K562 (cell line): ENCODE results near the gene SMIM3. TPM values are rescaled to one million over a fixed set of nuclear protein-coding genes. Genes with fewer than 3 reads are reported as not detected.

Experiments used
- polyA plus RNA-seq, 8 experiments: library from polyadenylated mRNA; depleted of rRNA in 4 of 8; stranded (reverse) in 5 of 8; unstranded in 3 of 8; fragments of >200 nt; fragmentation: Nextera tagmentation in 2 of 8; fragmentation: Illumina TruSeq in 1 of 8; extraction: Ambion mirVana in 2 of 8; extraction: Trizol in 1 of 8; gene quantifications; 2 replicates each; pipeline versions ENCODE4 v1.2.1 to v1.2.3, GENCODE V29; 2011 to 2014; ENCODE audit warnings: inconsistent platforms in 1 of 8, missing spikeins in 1 of 8
- total RNA-seq, 7 experiments: library from RNA; depleted of rRNA in 6 of 7; stranded (reverse); fragments of >200 nt in 6 of 7; fragmentation: Illumina TruSeq in 2 of 7; extraction: Trizol in 2 of 7; gene quantifications; 2 replicates each; pipeline versions ENCODE4 v1.2.1 to v1.2.3, GENCODE V29; 2011 to 2021; ENCODE audit warnings: low replicate concordance in 1 of 7

Gene SMIM3
- total and polyA plus RNA-seq, 9 of the 15 experiments (the other 6 are each of a cell fraction or from before 2014, with no cell fraction given), result 4.1 to 27.7 (median 13.6) TPM

Other genes starting within 250 kb of the SMIM3 start
- 0.04 TPM in 1 of 2 replicates, not detected in the other for gene SYNPO, start 138.1 kb upstream of the SMIM3 start, total RNA-seq (2014; rRNA removed)
- gene SYNPO, start 138.1 kb upstream of the SMIM3 start, total RNA-seq (2014; rRNA removed; fragmentation: Illumina TruSeq; extraction: Trizol), result not detected in 2 replicates
- gene SYNPO, start 138.1 kb upstream of the SMIM3 start, total RNA-seq (2015; rRNA removed; fragmentation: Illumina TruSeq; extraction: Trizol), result not detected in 2 replicates
- 0.31 and 0.36 TPM in 2 replicates for gene SYNPO, start 138.1 kb upstream of the SMIM3 start, total RNA-seq (2021)
- 0.03 and 0.05 TPM in 2 replicates for gene SYNPO, start 138.1 kb upstream of the SMIM3 start, polyA plus RNA-seq (2011; rRNA removed)
- 0.03 and 0.10 TPM in 2 replicates for gene SYNPO, start 138.1 kb upstream of the SMIM3 start, polyA plus RNA-seq (2014; fragmentation: Illumina TruSeq; extraction: Trizol)
- gene SYNPO, start 138.1 kb upstream of the SMIM3 start, polyA plus RNA-seq (2014; fragmentation: Nextera tagmentation; extraction: Ambion mirVana), result under 1 TPM in 1 of 2 experiments, not detected in 1; 0.03 TPM
- 0.01 TPM in 1 of 2 replicates, not detected in the other for gene SYNPO, start 138.1 kb upstream of the SMIM3 start, polyA plus RNA-seq (2014; rRNA removed)
- not detected in 2 replicates for gene MYOZ3, start 117.5 kb upstream of the SMIM3 start, total RNA-seq (2014; rRNA removed)
- not detected in 2 replicates for gene MYOZ3, start 117.5 kb upstream of the SMIM3 start, total RNA-seq (2014; rRNA removed; fragmentation: Illumina TruSeq; extraction: Trizol)
- not detected in 2 replicates for gene MYOZ3, start 117.5 kb upstream of the SMIM3 start, total RNA-seq (2015; rRNA removed; fragmentation: Illumina TruSeq; extraction: Trizol)
- gene MYOZ3, start 117.5 kb upstream of the SMIM3 start, total RNA-seq (2021), result not detected in 2 replicates
- not detected in 2 replicates for gene MYOZ3, start 117.5 kb upstream of the SMIM3 start, polyA plus RNA-seq (2011; rRNA removed)
- not detected in 2 replicates for gene MYOZ3, start 117.5 kb upstream of the SMIM3 start, polyA plus RNA-seq (2014; fragmentation: Illumina TruSeq; extraction: Trizol)
- not detected for gene MYOZ3, start 117.5 kb upstream of the SMIM3 start, polyA plus RNA-seq (2014; fragmentation: Nextera tagmentation; extraction: Ambion mirVana)
- not detected in 2 replicates for gene MYOZ3, start 117.5 kb upstream of the SMIM3 start, polyA plus RNA-seq (2014; rRNA removed)
- 31.3 and 41.6 TPM in 2 replicates for gene RBM22, start 77.7 kb upstream of the SMIM3 start, total RNA-seq (2014; rRNA removed)
- 43.7 and 46.8 TPM in 2 replicates for gene RBM22, start 77.7 kb upstream of the SMIM3 start, total RNA-seq (2014; rRNA removed; fragmentation: Illumina TruSeq; extraction: Trizol)
- gene RBM22, start 77.7 kb upstream of the SMIM3 start, total RNA-seq (2015; rRNA removed; fragmentation: Illumina TruSeq; extraction: Trizol), result 44.8 and 45.1 TPM in 2 replicates
- 51.3 and 53.5 TPM in 2 replicates for gene RBM22, start 77.7 kb upstream of the SMIM3 start, total RNA-seq (2021)
- gene RBM22, start 77.7 kb upstream of the SMIM3 start, polyA plus RNA-seq (2011; rRNA removed), result 69.9 and 77.7 TPM in 2 replicates
- 73.9 and 82.2 TPM in 2 replicates for gene RBM22, start 77.7 kb upstream of the SMIM3 start, polyA plus RNA-seq (2014; fragmentation: Illumina TruSeq; extraction: Trizol)
- gene RBM22, start 77.7 kb upstream of the SMIM3 start, polyA plus RNA-seq (2014; fragmentation: Nextera tagmentation; extraction: Ambion mirVana), result 10 to 100 TPM; 33.6 to 65.3 TPM
- 37.1 and 38.3 TPM in 2 replicates for gene RBM22, start 77.7 kb upstream of the SMIM3 start, polyA plus RNA-seq (2014; rRNA removed)
- gene DCTN4, start 19.7 kb upstream of the SMIM3 start, total RNA-seq (2014; rRNA removed), result 34.5 and 35.2 TPM in 2 replicates
- gene DCTN4, start 19.7 kb upstream of the SMIM3 start, total RNA-seq (2014; rRNA removed; fragmentation: Illumina TruSeq; extraction: Trizol), result 51.0 and 56.8 TPM in 2 replicates
- 45.4 and 49.9 TPM in 2 replicates for gene DCTN4, start 19.7 kb upstream of the SMIM3 start, total RNA-seq (2015; rRNA removed; fragmentation: Illumina TruSeq; extraction: Trizol)
- 57.0 and 64.8 TPM in 2 replicates for gene DCTN4, start 19.7 kb upstream of the SMIM3 start, total RNA-seq (2021)
- 56.8 and 75.0 TPM in 2 replicates for gene DCTN4, start 19.7 kb upstream of the SMIM3 start, polyA plus RNA-seq (2011; rRNA removed)
- 57.0 and 64.9 TPM in 2 replicates for gene DCTN4, start 19.7 kb upstream of the SMIM3 start, polyA plus RNA-seq (2014; fragmentation: Illumina TruSeq; extraction: Trizol)
- gene DCTN4, start 19.7 kb upstream of the SMIM3 start, polyA plus RNA-seq (2014; fragmentation: Nextera tagmentation; extraction: Ambion mirVana), result 10 to 100 TPM; 20.4 to 29.6 TPM
- gene DCTN4, start 19.7 kb upstream of the SMIM3 start, polyA plus RNA-seq (2014; rRNA removed), result 36.5 and 39.1 TPM in 2 replicates
- gene IRGM, start 67.8 kb downstream of the SMIM3 start, total RNA-seq (2014; rRNA removed), result 0.24 TPM in 1 of 2 replicates, not detected in the other
- 0.16 TPM in 1 of 2 replicates, not detected in the other for gene IRGM, start 67.8 kb downstream of the SMIM3 start, total RNA-seq (2014; rRNA removed; fragmentation: Illumina TruSeq; extraction: Trizol)
- 0.22 TPM in 1 of 2 replicates, not detected in the other for gene IRGM, start 67.8 kb downstream of the SMIM3 start, total RNA-seq (2015; rRNA removed; fragmentation: Illumina TruSeq; extraction: Trizol)
- gene IRGM, start 67.8 kb downstream of the SMIM3 start, total RNA-seq (2021), result not detected in 2 replicates
- gene IRGM, start 67.8 kb downstream of the SMIM3 start, polyA plus RNA-seq (2011; rRNA removed), result 0.15 TPM in 1 of 2 replicates, not detected in the other
- 0.09 and 0.15 TPM in 2 replicates for gene IRGM, start 67.8 kb downstream of the SMIM3 start, polyA plus RNA-seq (2014; fragmentation: Illumina TruSeq; extraction: Trizol)
- gene IRGM, start 67.8 kb downstream of the SMIM3 start, polyA plus RNA-seq (2014; fragmentation: Nextera tagmentation; extraction: Ambion mirVana), result not detected
- gene IRGM, start 67.8 kb downstream of the SMIM3 start, polyA plus RNA-seq (2014; rRNA removed), result not detected in 2 replicates
- 7.7 and 8.2 TPM in 2 replicates for gene ZNF300, start 126.2 kb downstream of the SMIM3 start, total RNA-seq (2014; rRNA removed)
- gene ZNF300, start 126.2 kb downstream of the SMIM3 start, total RNA-seq (2014; rRNA removed; fragmentation: Illumina TruSeq; extraction: Trizol), result 11.1 and 12.5 TPM in 2 replicates
- gene ZNF300, start 126.2 kb downstream of the SMIM3 start, total RNA-seq (2015; rRNA removed; fragmentation: Illumina TruSeq; extraction: Trizol), result 11.2 and 11.9 TPM in 2 replicates
- gene ZNF300, start 126.2 kb downstream of the SMIM3 start, total RNA-seq (2021), result 7.6 and 8.1 TPM in 2 replicates
- 1.6 and 8.8 TPM in 2 replicates for gene ZNF300, start 126.2 kb downstream of the SMIM3 start, polyA plus RNA-seq (2011; rRNA removed)
- gene ZNF300, start 126.2 kb downstream of the SMIM3 start, polyA plus RNA-seq (2014; fragmentation: Illumina TruSeq; extraction: Trizol), result 9.8 and 11.7 TPM in 2 replicates
- 10 to 100 TPM in 1 of 2 experiments, 1 to 10 TPM in 1; 4.4 to 11.9 TPM for gene ZNF300, start 126.2 kb downstream of the SMIM3 start, polyA plus RNA-seq (2014; fragmentation: Nextera tagmentation; extraction: Ambion mirVana)
- gene ZNF300, start 126.2 kb downstream of the SMIM3 start, polyA plus RNA-seq (2014; rRNA removed), result 13.2 and 14.2 TPM in 2 replicates
- gene GPX3, start 241.8 kb downstream of the SMIM3 start, total RNA-seq (2014; rRNA removed), result not detected in 2 replicates
- gene GPX3, start 241.8 kb downstream of the SMIM3 start, total RNA-seq (2014; rRNA removed; fragmentation: Illumina TruSeq; extraction: Trizol), result not detected in 2 replicates
- not detected in 2 replicates for gene GPX3, start 241.8 kb downstream of the SMIM3 start, total RNA-seq (2015; rRNA removed; fragmentation: Illumina TruSeq; extraction: Trizol)
- gene GPX3, start 241.8 kb downstream of the SMIM3 start, total RNA-seq (2021), result 0.72 and 0.86 TPM in 2 replicates
- gene GPX3, start 241.8 kb downstream of the SMIM3 start, polyA plus RNA-seq (2011; rRNA removed), result 0.16 TPM in 1 of 2 replicates, not detected in the other
- gene GPX3, start 241.8 kb downstream of the SMIM3 start, polyA plus RNA-seq (2014; fragmentation: Illumina TruSeq; extraction: Trizol), result 0.25 TPM in 1 of 2 replicates, not detected in the other
- gene GPX3, start 241.8 kb downstream of the SMIM3 start, polyA plus RNA-seq (2014; fragmentation: Nextera tagmentation; extraction: Ambion mirVana), result not detected
- gene GPX3, start 241.8 kb downstream of the SMIM3 start, polyA plus RNA-seq (2014; rRNA removed), result not detected in 2 replicates